SK-N-SH treated with all-trans-retinoic acid at 6 μM for 48 hours (cell line): ENCODE data around the gene TNFRSF21.

Experiments
- ATAC-seq: fragments of 200-7000 bp; cut with Tn5 transposase; 3 replicates; pipeline ENCODE4 v1.9.1; 2020; ENCODE audit warnings: mild to moderate bottlenecking, moderate library complexity
- ARNTL ChIP-seq: fragments of 450-650 bp; formaldehyde crosslinking; IDR thresholded peaks from 2 replicates; pipeline ENCODE4 v1.5.0; 2020; ENCODE audit warnings: low read depth, mild to moderate bottlenecking, moderate library complexity, borderline replicate concordance
- BACH2 ChIP-seq: fragments of 250-450 bp; sonication (Bioruptor Pico); IDR thresholded peaks from 2 replicates; pipeline ENCODE4 v1.9.0; 2021; ENCODE audit warnings: mild to moderate bottlenecking, borderline replicate concordance
- CSDC2 ChIP-seq: fragments of 250-450 bp; sonication (Bioruptor Pico); IDR thresholded peaks from 2 replicates; pipeline ENCODE4 v1.5.0; 2020; ENCODE audit warnings: mild to moderate bottlenecking, moderate library complexity
- ESRRG ChIP-seq: fragments of 250-450 bp; sonication (Bioruptor Pico); IDR thresholded peaks from 2 replicates; pipeline ENCODE4 v1.6.1; 2021; ENCODE audit warnings: mild to moderate bottlenecking
- GLIS3 ChIP-seq: fragments of 250-450 bp; sonication (Bioruptor Pico); IDR thresholded peaks from 2 replicates; pipeline ENCODE4 v1.5.0; 2020; ENCODE audit warnings: mild to moderate bottlenecking, moderate library complexity
- ISL1 ChIP-seq: fragments of 250-450 bp; sonication (Bioruptor Pico); IDR thresholded peaks from 2 replicates; pipeline ENCODE4 v2.1.2; 2022; ENCODE audit warnings: mild to moderate bottlenecking, moderate library complexity
- OSR1 ChIP-seq: fragments of 250-450 bp; sonication (Bioruptor Pico); IDR thresholded peaks from 2 replicates; pipeline ENCODE4 v1.8.0; 2022; ENCODE audit warnings: moderate library complexity, mild to moderate bottlenecking, inconsistent platforms
- PPARA ChIP-seq: fragments of 250-450 bp; sonication (Bioruptor Pico); IDR thresholded peaks from 2 replicates; pipeline ENCODE4 v1.5.0; 2020; ENCODE audit warnings: mild to moderate bottlenecking, borderline replicate concordance
- RARB ChIP-seq: fragments of 250-450 bp; sonication (Bioruptor Pico); IDR thresholded peaks from 2 replicates; pipeline ENCODE4 v1.8.0; 2021; ENCODE audit warnings: mild to moderate bottlenecking, moderate library complexity
- SNAI2 ChIP-seq: fragments of 250-450 bp; sonication (Bioruptor Pico); IDR thresholded peaks from 2 replicates; pipeline ENCODE4 v1.5.0; 2020; ENCODE audit warnings: mild to moderate bottlenecking, moderate library complexity
- TCF4 ChIP-seq: fragments of 250-450 bp; sonication (Bioruptor Pico); IDR thresholded peaks from 2 replicates; pipeline ENCODE4 v1.8.0; 2021; ENCODE audit warnings: mild to moderate bottlenecking, moderate library complexity, borderline replicate concordance
- TOX ChIP-seq: fragments of 250-450 bp; sonication (Bioruptor Pico); IDR thresholded peaks from 2 replicates; pipeline ENCODE4 v1.8.0; 2021; ENCODE audit warnings: mild to moderate bottlenecking, moderate library complexity, borderline replicate concordance
- TSHZ2 ChIP-seq: fragments of 250-450 bp; sonication (Bioruptor Pico); IDR thresholded peaks from 2 replicates; pipeline ENCODE4 v1.5.0; 2020; ENCODE audit warnings: mild to moderate bottlenecking, moderate library complexity
- ZC3H10 ChIP-seq: fragments of 250-450 bp; sonication (Bioruptor Pico); IDR thresholded peaks from 2 replicates; pipeline ENCODE4 v1.5.1; 2021; ENCODE audit warnings: mild to moderate bottlenecking, moderate library complexity
- ZFP3 ChIP-seq: fragments of 250-450 bp; sonication (Bioruptor Pico); IDR thresholded peaks from 2 replicates; pipeline ENCODE4 v1.5.0; 2020; ENCODE audit warnings: mild to moderate bottlenecking, moderate library complexity
- ZFP30 ChIP-seq: fragments of 450-650 bp; formaldehyde crosslinking; IDR thresholded peaks from 2 replicates; pipeline ENCODE4 v1.5.0; 2022; ENCODE audit warnings: mild to moderate bottlenecking, moderate library complexity
- ZNF565 ChIP-seq: fragments of 450-650 bp; formaldehyde crosslinking; conservative IDR thresholded peaks from 2 replicates; pipeline ENCODE4 v1.5.0; 2020; ENCODE audit warnings: low read depth, mild to moderate bottlenecking, moderate library complexity
- ZNF70 ChIP-seq: fragments of 450-650 bp; formaldehyde crosslinking; IDR thresholded peaks from 2 replicates; pipeline ENCODE4 v1.5.0; 2020; ENCODE audit warnings: mild to moderate bottlenecking, moderate library complexity
- ZNF8 ChIP-seq: fragments of 450-650 bp; formaldehyde crosslinking; IDR thresholded peaks from 2 replicates; pipeline ENCODE4 v1.5.0; 2020; ENCODE audit warnings: mild to moderate bottlenecking, moderate library complexity
- TF ChIP-seq, protein P1 (sequence below): fragments of 250-450 bp; sonication (Bioruptor Pico); IDR thresholded peaks from 2 replicates; pipeline ENCODE4 v1.5.1; 2021; ENCODE audit warnings: mild to moderate bottlenecking, moderate library complexity
- TF ChIP-seq, protein P2 (sequence below): fragments of 250-450 bp; sonication (Bioruptor Pico); IDR thresholded peaks from 2 replicates; pipeline ENCODE4 v1.8.0; 2020; ENCODE audit warnings: mild to moderate bottlenecking, moderate library complexity, borderline replicate concordance
- TF ChIP-seq, protein P3 (sequence below): fragments of 250-450 bp; sonication (Bioruptor Pico); IDR thresholded peaks from 2 replicates; pipeline ENCODE4 v1.8.0; 2021; ENCODE audit warnings: low read depth, mild to moderate bottlenecking, moderate library complexity, borderline replicate concordance

The TNFRSF21 gene

GRCh38 chr6:47348316-47348863, 38.7 kb upstream of the TNFRSF21 start:
- TF ChIP-seq GLIS3 (CRISPR knock-in tag) (no peak), TOX (CRISPR knock-in tag) (no peak), ISL1 (CRISPR knock-in tag) (no peak), ARNTL (no peak), TSHZ2 (CRISPR knock-in tag) (no peak), RARB (CRISPR knock-in tag) (no peak), ZNF8 (no peak), ZNF565 (CRISPR knock-in tag) (no peak), BACH2 (CRISPR knock-in tag) (no peak), SNAI2 (no peak), CSDC2 (CRISPR knock-in tag) (no peak), PPARA (CRISPR knock-in tag) (no peak), ZC3H10 (CRISPR knock-in tag) (no peak)
- TF ChIP-seq, protein P1, sequence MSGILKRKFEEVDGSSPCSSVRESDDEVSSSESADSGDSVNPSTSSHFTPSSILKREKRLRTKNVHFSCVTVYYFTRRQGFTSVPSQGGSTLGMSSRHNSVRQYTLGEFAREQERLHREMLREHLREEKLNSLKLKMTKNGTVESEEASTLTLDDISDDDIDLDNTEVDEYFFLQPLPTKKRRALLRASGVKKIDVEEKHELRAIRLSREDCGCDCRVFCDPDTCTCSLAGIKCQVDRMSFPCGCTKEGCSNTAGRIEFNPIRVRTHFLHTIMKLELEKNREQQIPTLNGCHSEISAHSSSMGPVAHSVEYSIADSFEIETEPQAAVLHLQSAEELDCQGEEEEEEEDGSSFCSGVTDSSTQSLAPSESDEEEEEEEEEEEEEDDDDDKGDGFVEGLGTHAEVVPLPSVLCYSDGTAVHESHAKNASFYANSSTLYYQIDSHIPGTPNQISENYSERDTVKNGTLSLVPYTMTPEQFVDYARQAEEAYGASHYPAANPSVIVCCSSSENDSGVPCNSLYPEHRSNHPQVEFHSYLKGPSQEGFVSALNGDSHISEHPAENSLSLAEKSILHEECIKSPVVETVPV (CRISPR knock-in tag), result no peak
- TF ChIP-seq, protein P2, sequence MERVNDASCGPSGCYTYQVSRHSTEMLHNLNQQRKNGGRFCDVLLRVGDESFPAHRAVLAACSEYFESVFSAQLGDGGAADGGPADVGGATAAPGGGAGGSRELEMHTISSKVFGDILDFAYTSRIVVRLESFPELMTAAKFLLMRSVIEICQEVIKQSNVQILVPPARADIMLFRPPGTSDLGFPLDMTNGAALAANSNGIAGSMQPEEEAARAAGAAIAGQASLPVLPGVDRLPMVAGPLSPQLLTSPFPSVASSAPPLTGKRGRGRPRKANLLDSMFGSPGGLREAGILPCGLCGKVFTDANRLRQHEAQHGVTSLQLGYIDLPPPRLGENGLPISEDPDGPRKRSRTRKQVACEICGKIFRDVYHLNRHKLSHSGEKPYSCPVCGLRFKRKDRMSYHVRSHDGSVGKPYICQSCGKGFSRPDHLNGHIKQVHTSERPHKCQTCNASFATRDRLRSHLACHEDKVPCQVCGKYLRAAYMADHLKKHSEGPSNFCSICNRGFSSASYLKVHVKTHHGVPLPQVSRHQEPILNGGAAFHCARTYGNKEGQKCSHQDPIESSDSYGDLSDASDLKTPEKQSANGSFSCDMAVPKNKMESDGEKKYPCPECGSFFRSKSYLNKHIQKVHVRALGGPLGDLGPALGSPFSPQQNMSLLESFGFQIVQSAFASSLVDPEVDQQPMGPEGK (CRISPR knock-in tag), result no peak
- no peak for ATAC-seq

DNA sequence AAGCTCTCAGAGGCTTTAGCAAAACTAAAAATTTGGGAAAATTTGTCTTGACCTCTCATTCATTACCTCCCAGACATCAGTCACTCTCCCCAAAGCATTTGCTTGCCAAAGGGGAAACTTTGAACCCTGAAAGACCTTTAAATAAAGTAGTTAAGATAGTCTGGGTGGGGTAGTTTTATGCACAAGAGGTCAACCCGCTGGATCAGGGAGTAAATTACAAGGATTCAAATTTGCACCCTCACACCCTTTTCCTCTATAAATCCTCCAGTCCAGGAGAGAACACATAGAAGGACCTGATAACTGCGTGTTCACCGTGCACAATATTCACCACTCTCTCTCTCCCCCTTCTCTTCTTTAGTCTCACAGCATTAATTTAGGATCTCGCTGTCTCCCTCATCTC, 36.1 kb upstream of the TNFRSF21 start:
- no peak for ATAC-seq
- no peak for TF ChIP-seq ZC3H10 (CRISPR knock-in tag)
- no peak for TF ChIP-seq ZFP3 (CRISPR knock-in tag)
- no peak for TF ChIP-seq ISL1 (CRISPR knock-in tag)
- no peak for TF ChIP-seq ZNF70 (CRISPR knock-in tag)
- TF ChIP-seq ZNF8, result no peak
- no peak for TF ChIP-seq GLIS3 (CRISPR knock-in tag)
- TF ChIP-seq OSR1 (CRISPR knock-in tag), result no peak
- TF ChIP-seq RARB (CRISPR knock-in tag), result no peak
- TF ChIP-seq ZFP30 (CRISPR knock-in tag), result no peak
- TF ChIP-seq TOX (CRISPR knock-in tag), result no peak
- TF ChIP-seq CSDC2 (CRISPR knock-in tag), result no peak
- TF ChIP-seq TCF4, result no peak
- no peak for TF ChIP-seq BACH2 (CRISPR knock-in tag)
- TF ChIP-seq, protein P2 (CRISPR knock-in tag), result no peak

DNA sequence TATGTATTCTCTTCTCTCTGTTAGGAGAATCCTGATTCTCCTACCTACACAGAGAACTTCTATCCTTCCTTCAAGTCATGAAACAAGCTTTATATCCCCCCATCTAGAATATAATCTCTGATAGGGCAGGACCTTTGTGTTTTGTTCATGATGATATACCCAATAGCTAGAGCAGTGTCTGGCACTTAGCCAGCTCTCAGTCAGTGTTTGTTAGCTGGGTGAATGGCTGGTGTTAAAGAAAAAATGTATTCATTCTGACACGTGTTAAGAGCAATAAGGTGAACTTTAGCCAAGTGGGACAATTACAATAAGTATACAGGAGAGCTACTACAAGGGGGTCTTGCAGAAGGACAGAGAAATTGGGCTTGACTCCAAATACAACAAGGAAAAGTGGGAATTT, 34.3 kb upstream of the TNFRSF21 start:
- ATAC-seq, result no peak
- TF ChIP-seq ZFP3 (CRISPR knock-in tag) (no peak), PPARA (CRISPR knock-in tag) (no peak), ISL1 (CRISPR knock-in tag) (no peak), ZFP30 (CRISPR knock-in tag) (no peak), TSHZ2 (CRISPR knock-in tag) (no peak), TOX (CRISPR knock-in tag) (no peak), OSR1 (CRISPR knock-in tag) (no peak), ARNTL (no peak), ESRRG (CRISPR knock-in tag) (no peak)
- TF ChIP-seq, protein P3, sequence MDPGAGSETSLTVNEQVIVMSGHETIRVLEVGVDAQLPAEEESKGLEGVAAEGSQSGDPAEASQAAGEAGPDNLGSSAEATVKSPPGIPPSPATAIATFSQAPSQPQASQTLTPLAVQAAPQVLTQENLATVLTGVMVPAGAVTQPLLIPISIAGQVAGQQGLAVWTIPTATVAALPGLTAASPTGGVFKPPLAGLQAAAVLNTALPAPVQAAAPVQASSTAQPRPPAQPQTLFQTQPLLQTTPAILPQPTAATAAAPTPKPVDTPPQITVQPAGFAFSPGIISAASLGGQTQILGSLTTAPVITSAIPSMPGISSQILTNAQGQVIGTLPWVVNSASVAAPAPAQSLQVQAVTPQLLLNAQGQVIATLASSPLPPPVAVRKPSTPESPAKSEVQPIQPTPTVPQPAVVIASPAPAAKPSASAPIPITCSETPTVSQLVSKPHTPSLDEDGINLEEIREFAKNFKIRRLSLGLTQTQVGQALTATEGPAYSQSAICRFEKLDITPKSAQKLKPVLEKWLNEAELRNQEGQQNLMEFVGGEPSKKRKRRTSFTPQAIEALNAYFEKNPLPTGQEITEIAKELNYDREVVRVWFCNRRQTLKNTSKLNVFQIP (CRISPR knock-in tag), result no peak
- TF ChIP-seq, all 23 proteins: peak for 0
